Heart left ventricle (tissue), 13 donors: ENCODE data around the gene PLCL1.

Experiments
- POLR2A ChIP-seq, 2 donors: fragments of 450-650 bp; IDR thresholded peaks; one replicate each; pipeline ENCODE4 v1.6.1; 2017; ENCODE audit warnings: antibody characterized with exemption in 2 of 2, mild to moderate bottlenecking in 2 of 2, moderate library complexity in 2 of 2
- TF ChIP-seq, protein P1 (sequence below), 12 donors: fragments of 200-600 bp; sonication (generic) in 4 of 12; IDR thresholded peaks; one replicate each; pipeline versions ENCODE4 v1.5.0 to v1.8.0; 2018 to 2022; ENCODE audit warnings: antibody characterized with exemption in 12 of 12, mild to moderate bottlenecking in 5 of 12
- donor health status: ischemic (EF 13 %, LVEDD 7.1; RV severe dilation, severe dysfunction).
- donor health status: DM: no; HTN: yes; CAD: no.
- donor health status: DM: no; HTN: no; CAD: no.
- donor health status: ischemic (EF 25% LVEDD 6.9; RV normal size, moderate dysfunction).
- donor health status: ischemic (EF 25% LVEDD 5.7; RV mildly dilated, moderate dysfunction).
- donor health status: ischemic (EF 35%, LVEDD 5.7; RV mildly dilated, moderate dysfunction).
- donor health status: nonischemic (EF 11% LVEDD 7.7; RV severe dilation, severe dysfunction).
- donor health status: DM: yes; HTN: yes; CAD: no.
- donor health status: PGD.
- donor health status: ischemic (EF 29% LVEDD 5.4; RV normal size, mild dysfunction).
- donor health status: nonischemic (EF 23%, LVEDD 6.1; RV moderate dilation, normal function).

DNA sequence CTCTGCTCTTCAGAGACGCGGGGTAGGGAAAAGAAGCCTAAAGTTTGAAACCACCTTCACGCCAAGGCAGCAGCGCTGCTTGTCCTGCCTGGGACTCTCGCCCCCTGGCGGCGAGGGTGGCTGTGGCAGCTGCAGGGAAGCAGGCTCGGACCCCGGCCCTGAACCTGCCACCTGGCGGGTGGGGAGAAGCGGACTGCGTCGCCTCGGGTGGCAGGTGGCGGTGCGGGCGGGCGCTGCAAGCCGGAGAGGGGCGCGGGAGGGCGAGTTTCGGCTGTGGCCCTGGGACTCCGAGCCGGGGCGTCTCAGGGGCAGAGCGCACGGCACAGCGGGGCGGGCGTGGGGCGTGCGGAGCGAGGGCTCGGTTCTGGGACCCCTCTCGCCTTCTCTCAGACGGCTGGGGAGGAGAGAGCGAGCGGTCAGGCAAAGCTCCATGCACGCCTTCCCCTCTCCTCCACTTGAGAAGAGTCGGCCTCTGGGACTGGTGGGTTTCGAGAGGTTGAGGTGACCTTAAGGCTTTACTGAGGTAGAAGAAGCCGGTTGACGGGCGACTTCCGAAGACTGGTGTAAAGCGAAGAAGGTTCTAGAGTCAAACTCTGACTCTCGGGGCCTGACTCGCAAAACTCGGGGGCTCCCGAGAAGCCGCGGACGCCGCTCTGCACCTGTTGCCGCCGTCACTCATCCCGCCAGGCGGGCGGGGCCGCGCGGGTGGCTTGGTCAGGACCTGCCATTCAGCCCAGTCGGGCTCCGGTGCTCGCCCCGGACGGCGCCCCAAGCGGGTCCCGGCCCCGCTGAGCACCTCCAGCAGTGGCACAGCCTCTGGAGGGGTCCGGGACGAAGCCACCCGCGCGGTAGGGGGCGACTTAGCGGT lies 18.1 kb upstream of the PLCL1 start:
- TF ChIP-seq, protein P1, sequence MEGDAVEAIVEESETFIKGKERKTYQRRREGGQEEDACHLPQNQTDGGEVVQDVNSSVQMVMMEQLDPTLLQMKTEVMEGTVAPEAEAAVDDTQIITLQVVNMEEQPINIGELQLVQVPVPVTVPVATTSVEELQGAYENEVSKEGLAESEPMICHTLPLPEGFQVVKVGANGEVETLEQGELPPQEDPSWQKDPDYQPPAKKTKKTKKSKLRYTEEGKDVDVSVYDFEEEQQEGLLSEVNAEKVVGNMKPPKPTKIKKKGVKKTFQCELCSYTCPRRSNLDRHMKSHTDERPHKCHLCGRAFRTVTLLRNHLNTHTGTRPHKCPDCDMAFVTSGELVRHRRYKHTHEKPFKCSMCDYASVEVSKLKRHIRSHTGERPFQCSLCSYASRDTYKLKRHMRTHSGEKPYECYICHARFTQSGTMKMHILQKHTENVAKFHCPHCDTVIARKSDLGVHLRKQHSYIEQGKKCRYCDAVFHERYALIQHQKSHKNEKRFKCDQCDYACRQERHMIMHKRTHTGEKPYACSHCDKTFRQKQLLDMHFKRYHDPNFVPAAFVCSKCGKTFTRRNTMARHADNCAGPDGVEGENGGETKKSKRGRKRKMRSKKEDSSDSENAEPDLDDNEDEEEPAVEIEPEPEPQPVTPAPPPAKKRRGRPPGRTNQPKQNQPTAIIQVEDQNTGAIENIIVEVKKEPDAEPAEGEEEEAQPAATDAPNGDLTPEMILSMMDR (IDR thresholded peaks at IDR 0.05) = peak; percentile 32 to 64 (median 42)
- TF ChIP-seq POLR2A (IDR thresholded peaks at IDR 0.05) = no peak
